ENCODE results near the gene MAPK8. TPM values are rescaled to one million over a fixed set of nuclear protein-coding genes. Genes with fewer than 3 reads are reported as not detected.
A peak's percentile ranks its signal among the peaks of the same experiment; 100 is the strongest.

The MAPK8 gene
- total RNA-seq, 1 donor from 2014 or later, result 66.4 TPM

DNA sequence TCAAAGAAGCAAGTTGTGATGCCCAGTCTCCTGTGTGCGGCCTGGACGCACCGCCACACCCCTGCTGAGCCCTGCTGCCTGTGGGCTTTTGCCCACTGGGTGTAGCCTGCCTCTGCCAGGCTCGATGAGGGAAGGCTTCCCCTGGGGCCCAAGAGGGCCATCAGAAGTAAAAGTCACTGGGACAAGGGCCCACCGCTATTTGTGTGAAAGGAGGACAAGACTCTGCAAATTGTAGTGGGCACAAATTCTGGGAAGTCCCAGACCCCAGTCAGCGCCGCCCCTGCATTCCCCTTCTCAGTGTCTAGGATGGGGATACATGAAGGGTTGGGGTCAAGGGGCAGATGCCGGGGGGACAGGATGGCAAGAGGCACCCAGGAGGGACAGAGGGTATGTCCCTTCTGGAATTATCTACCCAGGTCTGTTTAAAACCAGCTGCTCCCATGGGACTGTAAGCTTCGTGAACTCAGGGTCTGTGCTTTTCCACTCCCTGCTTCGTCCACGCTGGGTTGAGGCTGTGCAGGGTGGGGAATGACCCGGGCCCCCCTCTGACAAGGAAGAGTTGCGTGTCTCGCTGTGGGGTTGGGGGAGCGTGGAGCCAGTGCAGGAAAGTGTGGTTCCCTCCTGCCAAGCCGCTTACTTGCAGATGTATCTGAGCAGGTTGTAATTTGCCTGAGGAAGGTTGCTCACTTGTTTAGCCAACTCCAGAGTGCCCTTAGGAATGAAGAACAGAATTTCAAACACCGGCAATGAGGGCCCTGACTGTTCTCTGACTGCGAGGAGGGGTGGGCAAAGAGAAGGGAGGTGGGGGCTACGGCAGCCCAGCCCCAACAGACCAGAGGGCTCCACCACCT is 147.2 kb downstream of the MAPK8 start:
- TF ChIP-seq CTCF (IDR thresholded peaks at IDR 0.05; ENCODE audit: unreplicated experiment), result no peak
- no peaks in the 10 kb centered on the region for H3K36me3 Mint-ChIP-seq
- H3K9me3 Mint-ChIP-seq, result no peaks in the 10 kb centered on the region
- H3K27ac Mint-ChIP-seq, result peak overlapping the region; percentile 93
- peaks cover 42% of the 10 kb centered on the region for H3K4me1 Mint-ChIP-seq
- H3K27me3 Mint-ChIP-seq (ENCODE audit: low read depth), result no peaks in the 10 kb centered on the region
- H3K4me3 Mint-ChIP-seq, result no peak overlapping the region
- DNase-seq (ENCODE audit: low spot score in 2 of 2, unreplicated experiment in 2 of 2), result no peak

DNA sequence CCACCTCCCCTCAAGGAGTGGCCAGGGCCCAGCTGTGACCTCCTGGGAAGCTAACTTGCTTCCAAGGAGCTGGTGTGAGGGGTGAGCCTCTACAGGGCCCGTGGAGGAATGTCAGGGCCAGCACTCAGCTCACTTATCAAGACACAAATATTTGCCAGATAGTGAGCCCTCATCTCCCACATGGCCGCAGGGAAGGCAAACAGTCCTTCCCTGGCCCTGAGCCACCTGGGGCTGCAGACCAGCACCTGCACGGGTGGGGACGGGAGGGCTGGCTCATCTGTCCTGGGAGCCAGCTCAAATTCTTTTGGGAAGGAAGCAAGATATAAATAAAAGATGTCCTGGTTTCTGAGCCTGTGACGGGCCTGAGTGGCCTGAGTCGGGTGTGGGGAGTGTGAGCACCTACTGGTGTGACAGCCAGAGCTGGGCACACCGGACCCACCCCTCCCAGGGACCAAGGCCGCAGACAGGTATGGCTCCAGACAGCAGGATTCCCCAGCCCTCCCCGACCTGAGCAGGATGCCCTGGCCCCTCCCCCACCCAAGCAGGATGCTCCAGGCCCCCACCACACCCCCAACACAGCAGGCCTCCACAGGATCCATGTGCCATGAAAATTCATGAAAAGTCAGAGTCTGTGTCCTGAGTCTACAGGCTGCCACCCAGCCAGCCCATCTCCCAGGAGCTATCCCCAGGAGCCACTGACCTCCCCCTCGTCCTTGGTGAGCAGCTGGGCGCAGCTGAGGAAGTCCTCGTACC is 148.0 kb downstream of the MAPK8 start:
- Mint-ChIP-seq H3K4me1 (peaks cover 42% of the 10 kb centered on the region), H3K27ac (peak overlapping the region; percentile 93), H3K27me3 (ENCODE audit: low read depth) (no peaks in the 10 kb centered on the region), H3K9me3 (no peaks in the 10 kb centered on the region), H3K4me3 (no peak overlapping the region), H3K36me3 (no peaks in the 10 kb centered on the region)
- no peak for TF ChIP-seq CTCF (IDR thresholded peaks at IDR 0.05; ENCODE audit: unreplicated experiment)
- peak in 1 of 2 experiments; percentile 62 for DNase-seq (ENCODE audit: low spot score in 2 of 2, unreplicated experiment in 2 of 2)

DNA sequence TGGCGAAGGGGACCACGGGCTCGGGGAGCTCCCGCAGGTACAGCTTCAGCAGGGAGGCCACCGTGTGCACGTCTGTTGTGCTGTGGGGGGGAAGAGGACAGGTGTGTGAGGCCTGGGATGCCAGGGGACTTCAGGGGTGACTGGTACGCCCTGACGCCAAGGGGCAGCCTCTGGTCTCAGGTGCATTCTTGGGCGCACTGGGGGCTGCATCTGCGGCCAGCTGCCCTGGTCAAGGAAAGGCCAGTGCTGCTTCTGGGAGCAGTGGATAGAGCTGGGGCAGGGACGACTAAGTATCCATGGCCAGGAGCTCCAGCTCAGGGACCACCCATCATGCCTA is 148.5 kb downstream of the MAPK8 start:
- Mint-ChIP-seq H3K4me1 (peaks cover 42% of the 10 kb centered on the region), H3K27ac (no peak overlapping the region), H3K9me3 (no peaks in the 10 kb centered on the region), H3K36me3 (no peaks in the 10 kb centered on the region), H3K4me3 (no peak overlapping the region), H3K27me3 (ENCODE audit: low read depth) (no peaks in the 10 kb centered on the region)
- DNase-seq (ENCODE audit: low spot score in 2 of 2, unreplicated experiment in 2 of 2), result no peak
- no peak for TF ChIP-seq CTCF (IDR thresholded peaks at IDR 0.05; ENCODE audit: unreplicated experiment)

GRCh38 chr10:48455392-48456151 is 149.1 kb downstream of the MAPK8 start:
- Mint-ChIP-seq H3K4me1 (peaks cover 42% of the 10 kb centered on the region), H3K27ac (no peak overlapping the region), H3K4me3 (no peak overlapping the region), H3K9me3 (no peaks in the 10 kb centered on the region), H3K27me3 (ENCODE audit: low read depth) (no peaks in the 10 kb centered on the region), H3K36me3 (no peaks in the 10 kb centered on the region)
- no peak for TF ChIP-seq CTCF (IDR thresholded peaks at IDR 0.05; ENCODE audit: unreplicated experiment)
- DNase-seq (ENCODE audit: low spot score in 2 of 2, unreplicated experiment in 2 of 2), result no peak

GRCh38 chr10:48456361-48456804 is 149.9 kb downstream of the MAPK8 start:
- no peak for DNase-seq (ENCODE audit: low spot score in 2 of 2, unreplicated experiment in 2 of 2)

More at GRCh38 chr10:48456361-48456804, 149.9 kb downstream of the MAPK8 start:
- H3K27me3 Mint-ChIP-seq (ENCODE audit: low read depth), result no peaks in the 10 kb centered on the region
- peaks cover 42% of the 10 kb centered on the region for H3K4me1 Mint-ChIP-seq
- H3K36me3 Mint-ChIP-seq, result no peaks in the 10 kb centered on the region
- H3K9me3 Mint-ChIP-seq, result peaks cover 3% of the 10 kb centered on the region
- no peak overlapping the region for H3K27ac Mint-ChIP-seq
- no peak overlapping the region for H3K4me3 Mint-ChIP-seq
- no peak for TF ChIP-seq CTCF (IDR thresholded peaks at IDR 0.05; ENCODE audit: unreplicated experiment)
